ENCODE measurements around the gene REPS1. TPM values are rescaled to one million over a fixed set of nuclear protein-coding genes. Genes with fewer than 3 reads are reported as not detected.

The REPS1 gene
- polyA plus RNA-seq, 1 of the 3 experiments (the other 2 are of a cell fraction): 26.2 TPM

GRCh38 chr6:138970159-138970558 lies 17.9 kb downstream of the REPS1 start:
- Histone ChIP-seq H3K4me2 (0 out of 2 replicates have a peak overlapping the region, but pooled peaks have one; percentile 59), H4K20me1 (ENCODE audit: insufficient read depth) (peaks cover 14% of the 10 kb centered on the region; the same call in 1 of the 2 replicates), H3K36me3 (replicated peaks in 1 of 2; ENCODE audit: control insufficient read depth in 1 of 2, insufficient read depth in 2 of 2, low read length in 1 of 2) (no peaks in the 10 kb centered on the region), H3F3A (replicated peaks; ENCODE audit: insufficient read depth) (peaks cover 43% of the 10 kb centered on the region), H3K9me2 (no peaks in the 10 kb centered on the region), H3K9ac (no peak overlapping the region), H3K9me3 (no peaks in the 10 kb centered on the region), H3K4me3 (ENCODE audit: low read depth in 2 of 2, low read length in 1 of 2) (no peak overlapping the region), H3K79me2 (ENCODE audit: insufficient read depth) (peaks cover 80% of the 10 kb centered on the region), H3K4me1 (ENCODE audit: control insufficient read depth in 1 of 2, insufficient read depth in 2 of 2, low read depth in 1 of 2, low read length in 1 of 2) (peaks cover 42% of the 10 kb centered on the region in 2 experiments), H2AFZ (ENCODE audit: low read depth) (no peak overlapping the region), H3K27ac (ENCODE audit: low read depth in 2 of 2, low read length in 1 of 2) (peak overlapping the region in 1 of 2 experiments; percentile 85; a peak in 3 of 4 replicates), H3K27me3 (ENCODE audit: insufficient read depth) (no peaks in the 10 kb centered on the region)
- DNase-seq: no peak
- POLR2A ChIA-PET: no interaction called here
- CTCF ChIA-PET: interaction anchor here (1.1 kb wide), 1 partner anchor 17 kb away, joined by 4 read pairs; the partner anchor contains the start of gene REPS1
- TF ChIP-seq NRF1 (IDR thresholded peaks at IDR 0.05; ENCODE audit: low read depth, low read length) (no peak), TCF12 (IDR thresholded peaks at IDR 0.05) (no peak), EZH2phosphoT487 (IDR thresholded peaks at IDR 0.05; ENCODE audit: borderline replicate concordance, low read depth) (no peak), FOXM1 (IDR thresholded peaks at IDR 0.05; ENCODE audit: low read depth) (no peak)
- TF ChIP-seq, protein P1, sequence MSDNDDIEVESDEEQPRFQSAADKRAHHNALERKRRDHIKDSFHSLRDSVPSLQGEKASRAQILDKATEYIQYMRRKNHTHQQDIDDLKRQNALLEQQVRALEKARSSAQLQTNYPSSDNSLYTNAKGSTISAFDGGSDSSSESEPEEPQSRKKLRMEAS (IDR thresholded peaks at IDR 0.05; ENCODE audit: low read depth): no peak
- WGBS (ENCODE audit: low lambda C conversion rate): 81% methylated on average over 3 of the region's 3 CpGs

- Histone ChIP-seq H3K27me3 (ENCODE audit: insufficient read depth) (no peaks in the 10 kb centered on the region), H3K9ac (no peak overlapping the region), H4K20me1 (ENCODE audit: insufficient read depth) (no peaks in the 10 kb centered on the region; the same call in 1 of the 2 replicates), H3K4me1 (ENCODE audit: control insufficient read depth in 1 of 2, insufficient read depth in 2 of 2, low read depth in 1 of 2, low read length in 1 of 2) (peaks cover 14 to 19% of the 10 kb centered on the region in 2 experiments), H3F3A (replicated peaks; ENCODE audit: insufficient read depth) (peaks cover 23% of the 10 kb centered on the region), H3K36me3 (replicated peaks in 1 of 2; ENCODE audit: control insufficient read depth in 1 of 2, insufficient read depth in 2 of 2, low read length in 1 of 2) (no peaks in the 10 kb centered on the region), H3K79me2 (ENCODE audit: insufficient read depth) (peaks cover 85% of the 10 kb centered on the region), H3K27ac (ENCODE audit: low read depth in 2 of 2, low read length in 1 of 2) (no peak overlapping the region), H3K9me2 (no peaks in the 10 kb centered on the region), H2AFZ (ENCODE audit: low read depth) (no peak overlapping the region), H3K9me3 (no peaks in the 10 kb centered on the region), H3K4me3 (ENCODE audit: low read depth in 2 of 2, low read length in 1 of 2) (no peak overlapping the region), H3K4me2 (no peak overlapping the region)
- 77% methylated on average over 5 of the region's 5 CpGs for WGBS (ENCODE audit: low lambda C conversion rate)
- ChIA-PET CTCF (no interaction called here), POLR2A (no interaction called here)
- no peak for DNase-seq
- no peak for TF ChIP-seq FOSL2 (IDR thresholded peaks at IDR 0.05; ENCODE audit: borderline replicate concordance, low read depth)
- TF ChIP-seq REST (IDR thresholded peaks at IDR 0.05; ENCODE audit: low read depth, low read length): no peak
- TF ChIP-seq SIN3A (IDR thresholded peaks at IDR 0.05; ENCODE audit: borderline replicate concordance, low read depth, low read length): no peak
- no peak for TF ChIP-seq YY1 (IDR thresholded peaks at IDR 0.05; ENCODE audit: low read depth)
- TF ChIP-seq CTCF (IDR thresholded peaks at IDR 0.05): no peak
- TF ChIP-seq SMC3 (IDR thresholded peaks at IDR 0.05; ENCODE audit: low read depth, low read length): no peak
- no peak for TF ChIP-seq FOXJ3 (CRISPR knock-in tag; IDR thresholded peaks at IDR 0.05)
- no peak for TF ChIP-seq CHD2 (IDR thresholded peaks at IDR 0.05; ENCODE audit: low read length, partially characterized antibody)
These were observed 21.2 kb downstream of the REPS1 start for GRCh38 chr6:138966870-138967269.
